ENCODE measurements around the gene KLHL26. TPM values are rescaled to one million over a fixed set of nuclear protein-coding genes. Genes with fewer than 3 reads are reported as not detected.

Gene KLHL26
- total and polyA plus RNA-seq, 7 experiments from 2014 or later: 3.7 to 16.3 (median 10.5) TPM

DNA sequence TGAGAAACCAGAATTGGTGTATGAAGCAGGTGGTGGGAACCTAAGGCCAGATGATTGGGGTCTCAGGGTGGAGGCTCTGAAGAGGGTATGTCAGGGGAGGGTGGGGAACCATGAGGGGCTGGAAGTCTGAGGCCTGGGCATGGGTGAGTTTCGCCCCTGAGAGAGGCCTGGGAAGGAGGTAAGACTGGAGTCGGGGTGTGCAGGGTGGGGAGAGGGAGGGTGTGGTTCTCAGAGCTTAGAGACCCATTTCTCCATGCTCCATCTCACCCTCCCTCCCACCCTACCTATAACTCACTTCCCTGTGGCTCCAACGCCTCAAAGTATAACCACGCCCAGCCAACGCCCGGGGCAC lies 1.0 kb upstream of the KLHL26 start:
- Histone ChIP-seq H3K27me3 (ENCODE audit: control insufficient read depth in 2 of 2, insufficient read depth in 2 of 2, low read length in 2 of 2) (no peaks in the 10 kb centered on the region), H3K4me1 (ENCODE audit: control insufficient read depth in 2 of 2, insufficient read depth in 2 of 2, low read length in 2 of 2) (peaks cover 6 to 19% of the 10 kb centered on the region in 2 donors), H3K27ac (ENCODE audit: low read depth, low read length) (no peak overlapping the region), H3K36me3 (ENCODE audit: control insufficient read depth in 2 of 3, insufficient read depth in 3 of 3, low read length in 3 of 3) (peaks cover 0 to 5% (median 0%) of the 10 kb centered on the region in 3 experiments), H3K9me3 (ENCODE audit: control insufficient read depth in 2 of 3, low read length in 3 of 3) (no peaks in the 10 kb centered on the region), H3K4me3 (ENCODE audit: low read length) (no peak overlapping the region)
- Mint-ChIP-seq H3K9me3 (peaks cover 0 to 3% (median 0%) of the 10 kb centered on the region in 11 donors), H3K36me3 (no peaks in the 10 kb centered on the region), H3K4me3 (peak overlapping the region; percentile 71 to 100 (median 88)), H3K27me3 (peaks cover 0 to 18% (median 3%) of the 10 kb centered on the region in 5 donors), H3K4me1 (peaks cover 23 to 46% (median 36%) of the 10 kb centered on the region in 7 donors), H3K27ac (peak overlapping the region; percentile 70 to 96 (median 87))
- intact Hi-C loops (cut with micrococcal nuclease): loop anchor here (1.0 to 5.0 kb wide), 17 partner anchors 24 to 771 kb away; partner anchors contain the start of genes ARMC6 (in 2 of the 2), COPE (in 2 of the 2), CRTC1 (in 2 of the 2) and DDX49 (in 2 of the 2)
- ChIA-PET POLR2A (no interaction called here), CTCF (no interaction called here)
- DNase-seq: no peak
- no peak for ATAC-seq

DNA sequence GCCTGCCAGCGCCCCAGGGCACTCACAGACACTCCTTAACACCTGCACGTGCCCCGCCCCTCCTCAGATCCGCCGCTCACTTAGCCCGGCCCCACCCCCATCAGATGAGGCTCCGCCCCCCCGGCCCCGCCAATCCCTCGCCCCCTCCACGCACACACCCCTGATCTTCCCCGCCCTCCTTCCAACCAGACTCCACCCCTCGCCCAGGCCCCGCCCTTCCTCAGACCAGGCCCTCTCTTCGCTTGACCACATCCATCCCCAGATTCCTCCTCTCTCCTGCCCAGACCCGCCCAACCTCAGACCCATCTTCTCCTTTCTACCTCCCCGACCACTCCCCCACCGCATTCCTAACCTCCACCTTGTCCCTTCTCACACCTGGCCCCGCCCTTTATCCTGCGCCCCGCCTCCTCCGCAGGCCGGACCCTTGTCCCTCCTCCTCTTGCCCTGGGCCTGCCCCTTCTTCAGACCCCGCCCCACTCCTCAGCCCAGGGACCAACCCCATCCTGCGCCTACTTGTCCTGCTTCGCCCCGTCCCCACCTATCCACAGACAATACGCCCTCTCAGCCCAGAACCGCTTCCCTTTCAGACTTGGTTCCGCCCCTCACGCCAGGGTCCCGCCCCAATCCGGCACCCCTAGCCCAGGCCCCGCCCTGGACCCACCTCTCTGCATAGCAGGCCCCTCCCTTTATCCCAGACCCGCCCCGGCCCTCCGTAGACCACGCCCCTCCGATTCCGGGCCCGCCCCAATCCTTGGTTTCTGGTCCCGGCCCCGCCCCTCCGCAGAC lies 452 bp upstream of the KLHL26 start:
- H3K36me3 ChIP-seq (ENCODE audit: control insufficient read depth in 2 of 3, insufficient read depth in 3 of 3, low read length in 3 of 3): peaks cover 0 to 5% (median 0%) of the 10 kb centered on the region in 3 experiments
- ChIA-PET POLR2A (no interaction called here), CTCF (no interaction called here)
- DNase-seq (peak; percentile 97 to 100 (median 98)), ATAC-seq (peak; percentile 95)
- H3K36me3 Mint-ChIP-seq: no peaks in the 10 kb centered on the region
- H3K4me1 ChIP-seq (ENCODE audit: control insufficient read depth in 2 of 2, insufficient read depth in 2 of 2, low read length in 2 of 2): peaks cover 6 to 19% of the 10 kb centered on the region in 2 donors
- no peaks in the 10 kb centered on the region for H3K9me3 ChIP-seq (ENCODE audit: control insufficient read depth in 2 of 3, low read length in 3 of 3)
- H3K4me1 Mint-ChIP-seq: peaks cover 23 to 48% (median 36%) of the 10 kb centered on the region in 7 donors
- peak overlapping the region; percentile 88 for H3K27ac ChIP-seq (ENCODE audit: low read depth, low read length)
- no peaks in the 10 kb centered on the region for H3K27me3 ChIP-seq (ENCODE audit: control insufficient read depth in 2 of 2, insufficient read depth in 2 of 2, low read length in 2 of 2)
- peaks cover 0 to 3% (median 0%) of the 10 kb centered on the region in 11 donors for H3K9me3 Mint-ChIP-seq
- H3K4me3 Mint-ChIP-seq: peak overlapping the region; percentile 71 to 100 (median 88)
- H3K4me3 ChIP-seq (ENCODE audit: low read length): peak overlapping the region; percentile 77
- peaks cover 0 to 18% (median 3%) of the 10 kb centered on the region in 5 donors for H3K27me3 Mint-ChIP-seq
- intact Hi-C loops (cut with micrococcal nuclease): loop anchor here (1.0 to 5.0 kb wide), 17 partner anchors 24 to 771 kb away; partner anchors contain the start of genes ARMC6 (in 2 of the 2), COPE (in 2 of the 2), CRTC1 (in 2 of the 2) and DDX49 (in 2 of the 2)
- peak overlapping the region; percentile 70 to 96 (median 87) for H3K27ac Mint-ChIP-seq

DNA sequence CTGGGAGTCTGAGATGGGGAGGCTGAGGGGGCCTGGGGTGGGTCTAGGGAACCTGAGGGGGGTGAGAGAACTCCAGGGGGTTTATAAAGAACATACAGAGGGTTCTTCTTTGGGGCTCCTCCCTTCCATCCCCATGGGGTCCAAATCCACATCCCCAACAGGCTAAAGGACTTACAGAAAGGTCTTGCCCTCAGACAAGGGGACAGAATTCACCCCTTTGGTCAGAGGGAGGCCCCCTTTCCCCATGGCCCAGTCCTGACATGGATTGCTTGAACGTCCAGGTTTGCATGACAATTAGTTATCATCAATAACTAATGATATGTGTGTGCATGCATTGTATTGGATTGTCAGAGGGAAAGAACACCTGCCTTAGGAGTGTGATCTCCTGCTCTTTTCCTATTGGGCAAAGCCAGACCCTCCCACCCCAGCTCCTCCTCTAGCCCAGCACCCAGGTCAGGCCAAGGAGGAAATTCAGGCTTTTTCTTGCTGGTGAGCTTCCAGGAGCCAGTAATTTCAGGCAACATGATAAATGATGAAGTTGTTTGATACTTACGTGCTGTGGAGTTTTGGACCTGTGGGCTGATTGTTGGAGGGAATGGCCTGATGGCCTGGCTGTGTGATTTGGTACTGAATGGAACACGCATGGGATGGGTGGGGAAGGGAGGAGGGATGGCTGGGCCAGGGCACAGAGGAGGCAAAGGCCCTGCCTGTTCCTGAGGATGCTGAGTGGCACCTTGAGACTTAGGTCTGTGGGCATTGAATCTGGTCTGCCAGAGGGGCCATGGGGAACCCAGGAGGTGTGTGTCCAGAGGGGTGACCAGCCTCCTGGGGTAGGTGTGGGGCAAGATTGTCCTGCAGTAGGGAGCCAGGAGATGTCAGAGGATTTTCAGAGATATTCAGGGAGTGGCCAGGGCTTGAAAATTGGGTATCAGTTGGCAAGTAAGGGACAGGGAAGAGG lies 1.1 kb downstream of the KLHL26 start:
- Histone ChIP-seq H3K4me3 (ENCODE audit: low read length) (peak overlapping the region; percentile 83), H3K27me3 (ENCODE audit: control insufficient read depth in 2 of 2, insufficient read depth in 2 of 2, low read length in 2 of 2) (no peaks in the 10 kb centered on the region), H3K4me1 (ENCODE audit: control insufficient read depth in 2 of 2, insufficient read depth in 2 of 2, low read length in 2 of 2) (peaks cover 6 to 19% of the 10 kb centered on the region in 2 donors), H3K36me3 (ENCODE audit: control insufficient read depth in 2 of 3, insufficient read depth in 3 of 3, low read length in 3 of 3) (peaks cover 0 to 5% (median 0%) of the 10 kb centered on the region in 3 experiments), H3K9me3 (ENCODE audit: control insufficient read depth in 2 of 3, low read length in 3 of 3) (no peaks in the 10 kb centered on the region), H3K27ac (ENCODE audit: low read depth, low read length) (peak overlapping the region; percentile 88)
- ATAC-seq (no peak), DNase-seq (peak in 2 of 9 donors; percentile 12 to 14)
- Mint-ChIP-seq H3K9me3 (peaks cover 0 to 5% (median 0%) of the 10 kb centered on the region in 11 donors), H3K4me3 (peak overlapping the region; percentile 71 to 100 (median 88)), H3K36me3 (no peaks in the 10 kb centered on the region), H3K27me3 (peaks cover 0 to 18% (median 3%) of the 10 kb centered on the region in 5 donors), H3K27ac (peak overlapping the region; percentile 70 to 96 (median 89)), H3K4me1 (peaks cover 23 to 53% (median 36%) of the 10 kb centered on the region in 7 donors)
- CTCF ChIA-PET: no interaction called here
- POLR2A ChIA-PET: interaction anchor here (0.6 to 0.9 kb wide), 3 partner anchors 66 to 282 kb away, joined by 3 to 4 read pairs (median 3); partner anchors contain the start of genes COPE and DDX49
- intact Hi-C loops (cut with micrococcal nuclease): loop anchor here (2.0 to 5.0 kb wide), 5 partner anchors 49 to 769 kb away; partner anchors contain the start of genes FKBP8 (in 1 of the 2), GATAD2A (in 1 of the 2), ISYNA1 (in 1 of the 2) and REX1BD (in 1 of the 2)

DNA sequence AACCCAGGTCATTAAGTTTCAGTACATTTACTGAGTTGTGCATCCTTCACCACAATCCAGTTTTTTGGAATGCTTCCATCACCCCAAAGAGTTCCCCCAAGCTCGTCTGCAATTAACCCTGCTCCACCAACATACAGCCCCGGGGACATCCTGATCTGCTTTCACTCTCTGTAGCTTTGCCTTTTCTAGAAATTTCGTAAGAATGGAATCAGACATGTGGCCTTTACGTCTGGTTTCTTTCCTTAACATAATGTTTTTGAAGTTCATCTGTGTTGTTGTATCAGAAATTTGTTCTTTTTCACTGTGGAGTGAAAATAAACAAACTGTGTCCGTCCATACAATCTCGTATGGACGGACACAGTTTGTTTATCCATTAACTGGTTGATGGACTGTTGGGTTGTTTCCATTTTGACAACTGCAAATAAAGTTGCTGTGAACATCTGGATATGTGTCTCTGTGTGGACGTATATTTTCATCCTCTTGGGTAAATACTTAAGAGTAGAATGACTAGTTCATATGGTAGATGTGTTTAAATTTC lies 2.9 kb downstream of the KLHL26 start:
- Mint-ChIP-seq H3K4me1 (peaks cover 19 to 61% (median 43%) of the 10 kb centered on the region in 7 donors), H3K27me3 (peaks cover 0 to 9% (median 0%) of the 10 kb centered on the region in 5 donors), H3K4me3 (peak overlapping the region in 1 of 10 donors; percentile 6), H3K27ac (peak overlapping the region in 2 of 9 donors; percentile 45 to 72), H3K9me3 (peaks cover 0 to 5% (median 0%) of the 10 kb centered on the region in 11 donors), H3K36me3 (peaks cover 0 to 7% (median 0%) of the 10 kb centered on the region in 5 donors)
- Histone ChIP-seq H3K27ac (ENCODE audit: low read depth, low read length) (no peak overlapping the region), H3K9me3 (ENCODE audit: control insufficient read depth in 2 of 3, low read length in 3 of 3) (no peaks in the 10 kb centered on the region), H3K4me3 (ENCODE audit: low read length) (no peak overlapping the region), H3K4me1 (ENCODE audit: control insufficient read depth in 2 of 2, insufficient read depth in 2 of 2, low read length in 2 of 2) (peaks cover 6 to 17% of the 10 kb centered on the region in 2 donors), H3K36me3 (ENCODE audit: control insufficient read depth in 2 of 3, insufficient read depth in 3 of 3, low read length in 3 of 3) (peaks cover 0 to 5% (median 0%) of the 10 kb centered on the region in 3 experiments), H3K27me3 (ENCODE audit: control insufficient read depth in 2 of 2, insufficient read depth in 2 of 2, low read length in 2 of 2) (no peaks in the 10 kb centered on the region)
- CTCF ChIA-PET: no interaction called here
- DNase-seq (no peak), ATAC-seq (no peak)
- intact Hi-C loops (cut with micrococcal nuclease): loop anchor here (5.0 kb wide), 4 partner anchors 97 to 768 kb away; partner anchors contain the start of genes FKBP8 (in 1 of the 2), GATAD2A (in 1 of the 2) and ISYNA1 (in 1 of the 2)
- POLR2A ChIA-PET: interaction anchor here (0.9 kb wide), 1 partner anchor 68 kb away, joined by 4 read pairs; the partner anchor contains the start of gene UBA52

DNA sequence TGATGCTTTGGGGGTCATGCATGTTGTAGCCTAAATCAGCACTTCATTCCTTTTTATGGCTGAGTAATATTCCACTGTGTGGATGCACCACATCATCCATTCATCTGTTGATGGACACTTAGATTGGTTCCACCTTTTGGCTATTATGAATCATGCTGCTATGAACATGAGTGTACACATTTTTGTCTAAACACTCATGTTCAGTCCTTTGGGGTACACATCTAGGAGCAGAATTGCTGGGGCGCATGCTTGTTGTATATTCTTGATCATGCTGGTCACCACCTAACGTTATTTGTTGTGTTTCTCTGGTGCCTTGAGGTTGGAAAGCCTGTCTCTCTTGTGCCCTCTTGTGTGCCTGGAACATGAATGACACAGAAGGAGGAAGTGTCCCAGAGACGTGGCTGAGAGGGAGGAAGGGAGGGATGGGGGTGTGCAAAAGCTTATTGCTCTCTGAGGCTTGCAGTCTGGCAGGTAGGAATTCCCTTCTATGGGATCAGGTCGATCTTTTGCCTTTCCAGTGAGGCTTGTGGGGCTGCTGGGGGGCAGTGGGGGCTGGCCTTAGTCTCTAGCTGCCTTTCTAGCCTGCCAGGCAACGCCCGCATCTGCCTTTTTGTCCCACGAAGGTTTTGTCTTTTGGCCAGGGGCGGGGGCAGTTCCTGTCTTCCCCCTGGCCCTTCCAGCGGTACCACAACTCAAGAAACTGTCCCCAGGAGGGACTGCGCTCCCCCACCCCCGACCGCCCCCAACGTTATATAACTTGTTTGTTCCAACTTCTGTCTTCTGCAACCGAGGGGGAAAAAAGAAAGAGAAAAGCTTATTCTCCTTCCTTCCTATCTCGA lies 7.6 kb downstream of the KLHL26 start:
- ATAC-seq (peak; percentile 83), DNase-seq (no peak)
- Histone ChIP-seq H3K36me3 (ENCODE audit: control insufficient read depth in 2 of 3, insufficient read depth in 3 of 3, low read length in 3 of 3) (peaks cover 0 to 5% (median 0%) of the 10 kb centered on the region in 3 experiments), H3K27ac (ENCODE audit: low read depth, low read length) (no peak overlapping the region), H3K4me1 (ENCODE audit: control insufficient read depth in 2 of 2, insufficient read depth in 2 of 2, low read length in 2 of 2) (no peaks in the 10 kb centered on the region), H3K4me3 (ENCODE audit: low read length) (no peak overlapping the region), H3K9me3 (ENCODE audit: control insufficient read depth in 2 of 3, low read length in 3 of 3) (no peaks in the 10 kb centered on the region), H3K27me3 (ENCODE audit: control insufficient read depth in 2 of 2, insufficient read depth in 2 of 2, low read length in 2 of 2) (no peaks in the 10 kb centered on the region)
- Mint-ChIP-seq H3K9me3 (peaks cover 0 to 2% (median 0%) of the 10 kb centered on the region in 11 donors), H3K36me3 (peaks cover 0 to 10% (median 2%) of the 10 kb centered on the region in 5 donors), H3K4me3 (no peak overlapping the region), H3K4me1 (peaks cover 12 to 48% (median 32%) of the 10 kb centered on the region in 7 donors), H3K27ac (no peak overlapping the region), H3K27me3 (no peaks in the 10 kb centered on the region)
- intact Hi-C loops (cut with micrococcal nuclease): no loop called here
- CTCF ChIA-PET: no interaction called here
- POLR2A ChIA-PET: no interaction called here
